Middle frontal gyrus (tissue), 1 donor: Measurements from ENCODE around the gene EPC1.
"Not testable (repeated sequence)": the region's sequence is repeated elsewhere in the genome, so short reads cannot be mapped to it uniquely, and the experiment has no call there.

Experiments used
- DNase-seq: peaks from one replicate; pipeline ENCODE4 v3.0.0-alpha.2; 2015; ENCODE audit warnings: low spot score; ENCODE audit errors: extremely low spot score

Gene EPC1

DNA sequence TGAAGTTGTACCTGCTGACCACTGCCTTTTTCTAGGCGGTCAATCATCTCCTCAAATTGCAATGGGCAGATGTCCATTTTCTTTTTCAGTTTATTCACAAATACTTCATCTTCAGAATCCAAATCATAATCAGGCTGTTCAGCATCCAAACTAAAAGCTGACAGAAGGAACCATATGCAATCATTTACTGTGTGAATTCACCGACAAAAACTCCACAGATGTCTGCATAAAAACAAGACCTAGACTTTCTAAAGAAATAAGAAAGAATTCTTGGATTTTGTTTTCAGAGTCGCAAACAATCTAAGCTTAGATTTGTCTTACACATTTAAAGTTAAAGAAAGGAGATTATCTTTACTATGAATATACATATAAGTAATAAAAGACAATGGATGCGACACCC lies 53.4 kb downstream of the EPC1 start:
- peak; percentile 18 for DNase-seq

DNA sequence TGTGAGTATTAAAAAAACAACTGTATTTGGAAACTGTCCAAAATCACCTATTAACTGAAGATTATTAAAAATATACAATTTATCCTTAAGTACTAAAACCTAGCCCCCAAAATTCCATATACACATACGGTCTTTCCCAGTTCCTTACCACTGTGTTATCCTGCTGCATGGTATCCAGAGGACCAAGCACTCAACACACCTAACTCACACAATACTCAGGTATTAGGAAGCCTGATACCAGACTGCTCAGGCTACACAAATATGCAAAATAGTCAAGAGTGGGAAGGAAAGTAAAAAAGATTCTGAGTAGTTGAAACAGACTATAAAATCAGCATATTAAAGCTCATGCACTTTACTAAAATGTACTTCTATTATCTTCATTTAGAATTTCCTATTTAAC lies 67.2 kb downstream of the EPC1 start:
- DNase-seq = no peak

DNA sequence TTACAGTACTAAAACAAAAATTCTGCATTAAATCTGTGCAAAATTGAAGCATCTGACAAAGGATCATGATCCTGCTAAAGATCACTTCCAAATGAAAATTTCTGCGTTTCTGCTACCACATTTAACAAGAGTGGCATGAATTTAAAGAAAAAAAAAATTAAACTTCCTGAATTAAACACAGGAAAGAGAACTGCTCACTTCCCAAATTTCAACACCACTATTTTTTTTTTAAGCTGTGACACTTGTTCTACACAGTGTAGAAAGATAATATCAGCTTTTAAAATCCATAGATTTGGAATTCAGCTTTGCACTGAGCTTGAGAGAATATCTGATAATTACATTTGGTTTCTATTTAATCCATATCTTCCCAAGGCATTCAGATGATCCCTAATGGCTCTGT lies 73.6 kb downstream of the EPC1 start:
- no peak for DNase-seq

DNA sequence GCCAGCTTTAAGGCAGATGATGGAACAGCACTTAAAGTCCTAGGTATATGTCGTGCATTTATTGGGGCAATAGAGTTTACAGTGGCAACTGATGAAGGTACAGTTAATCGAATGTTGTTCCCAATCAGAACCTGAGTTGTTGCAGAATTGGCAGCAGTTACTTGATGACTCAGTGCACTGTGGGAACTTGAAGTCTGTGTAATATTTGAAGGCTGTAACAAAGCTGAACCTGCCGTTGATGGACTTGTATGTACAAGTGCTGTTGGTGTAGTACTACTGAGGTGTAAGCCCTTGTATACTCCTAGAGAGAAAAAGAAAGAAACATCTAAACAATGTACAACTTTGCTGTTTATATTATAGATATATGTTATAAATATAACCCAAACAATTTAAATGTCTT lies 75.3 kb downstream of the EPC1 start:
- DNase-seq = no peak

DNA sequence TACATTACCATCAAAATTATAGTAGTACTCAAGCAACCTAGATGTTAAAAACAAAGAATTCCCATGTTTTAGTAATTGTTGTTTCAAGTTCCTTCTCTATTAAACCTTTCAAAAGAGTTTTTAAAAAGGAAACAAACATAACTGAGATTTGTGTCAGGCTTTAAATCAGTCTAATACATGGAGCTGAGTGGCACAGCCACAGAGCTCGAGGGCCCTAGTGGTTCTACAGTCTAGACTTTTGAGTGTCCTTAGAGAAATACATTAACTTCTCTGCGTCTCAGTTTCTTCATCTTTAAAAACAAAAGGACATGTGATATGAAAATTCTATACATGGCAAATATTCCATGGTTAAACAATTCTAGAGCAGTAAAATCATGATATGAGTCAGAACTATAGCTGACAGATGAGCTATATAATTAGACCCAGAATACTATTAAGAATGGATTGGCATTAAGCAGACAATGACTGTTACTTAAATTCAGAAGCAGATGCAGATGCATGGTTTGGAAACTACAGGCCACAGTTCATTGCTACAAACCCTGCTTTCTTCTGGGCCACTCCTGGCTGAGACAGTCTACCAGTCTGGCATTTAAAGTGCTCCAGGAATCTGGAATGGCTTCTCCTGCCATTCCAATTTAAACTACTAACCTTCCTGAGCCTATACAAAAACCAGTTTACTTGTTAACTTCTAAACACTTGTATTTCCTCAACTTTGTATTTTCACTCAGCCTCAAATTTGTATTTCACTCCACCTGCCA lies 77.4 kb downstream of the EPC1 start:
- DNase-seq = no peak

DNA sequence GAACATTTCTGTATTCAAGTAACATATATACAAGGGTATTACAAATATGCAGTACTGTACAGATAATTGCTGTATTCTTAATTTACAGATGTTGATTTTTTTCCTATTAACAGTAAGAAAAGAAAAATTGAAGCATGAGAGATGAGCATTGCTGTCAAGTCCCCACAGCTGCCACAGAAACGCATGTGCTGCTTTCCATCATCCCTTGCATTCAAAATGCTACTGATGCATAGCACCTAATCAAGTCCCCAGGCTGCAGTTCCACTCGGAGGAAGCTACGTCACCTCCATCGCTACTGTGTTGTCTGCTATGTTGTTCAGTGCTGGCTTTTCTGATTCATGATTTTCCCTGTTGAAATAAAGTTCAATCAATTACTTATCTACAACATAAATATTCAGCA lies 78.2 kb downstream of the EPC1 start:
- no peak for DNase-seq

DNA sequence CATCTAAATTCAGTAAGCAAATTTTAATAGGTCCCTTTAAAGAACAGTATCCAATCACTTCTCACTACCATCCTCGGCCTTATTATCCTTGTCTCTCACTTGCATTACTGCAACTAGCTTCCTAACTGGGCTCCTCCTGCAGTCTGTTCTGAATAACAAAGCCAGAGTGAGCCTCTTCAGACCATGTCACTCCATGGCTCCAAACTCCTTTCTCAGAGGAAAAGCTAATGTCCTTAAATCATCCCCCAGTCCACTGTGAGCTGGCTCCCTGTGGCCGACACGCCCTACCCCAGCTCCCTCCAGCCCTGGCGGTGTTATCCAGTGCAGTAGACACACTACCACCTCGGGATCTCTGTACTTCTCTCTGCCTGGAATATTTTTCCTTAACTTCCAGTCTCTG lies 80.0 kb downstream of the EPC1 start:
- DNase-seq = no peak

DNA sequence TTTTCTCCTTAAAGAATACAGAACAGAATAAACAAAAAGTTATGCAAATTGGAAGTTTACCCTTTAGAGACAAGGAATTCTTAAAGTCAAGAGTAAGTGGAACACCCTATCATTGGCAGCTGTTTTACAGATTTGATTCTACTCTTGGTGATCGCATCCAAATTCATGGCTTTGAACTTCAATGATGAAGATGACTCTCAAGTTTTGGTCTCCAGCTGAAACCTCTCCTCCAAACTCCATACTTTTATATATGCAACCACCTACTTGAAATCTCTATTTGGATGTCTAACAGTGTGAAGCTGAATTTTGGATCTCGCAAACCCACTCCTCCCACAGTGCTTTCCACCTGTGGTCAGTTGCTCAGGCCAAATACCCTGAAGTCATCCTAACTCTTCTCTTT lies 80.4 kb downstream of the EPC1 start:
- DNase-seq = no peak

DNA sequence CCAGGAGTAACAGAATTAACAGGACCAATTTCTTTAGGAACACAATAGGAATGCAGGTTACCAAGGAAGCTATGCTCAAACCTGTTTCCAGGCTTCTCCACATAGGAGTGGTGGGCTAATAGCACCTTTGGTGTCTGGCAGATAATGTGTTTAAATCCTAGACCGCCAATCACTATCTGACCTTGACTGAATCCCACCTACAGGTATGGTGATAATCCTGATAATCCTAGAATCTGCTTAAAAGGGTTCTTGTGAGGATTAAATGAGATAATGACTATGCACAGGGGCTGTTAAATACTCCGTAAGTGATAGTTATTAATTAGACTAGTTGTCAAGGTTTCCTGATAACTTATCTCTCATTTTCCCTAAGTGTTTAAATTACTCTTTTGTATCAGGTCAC lies 81.2 kb downstream of the EPC1 start:
- DNase-seq = no peak

DNA sequence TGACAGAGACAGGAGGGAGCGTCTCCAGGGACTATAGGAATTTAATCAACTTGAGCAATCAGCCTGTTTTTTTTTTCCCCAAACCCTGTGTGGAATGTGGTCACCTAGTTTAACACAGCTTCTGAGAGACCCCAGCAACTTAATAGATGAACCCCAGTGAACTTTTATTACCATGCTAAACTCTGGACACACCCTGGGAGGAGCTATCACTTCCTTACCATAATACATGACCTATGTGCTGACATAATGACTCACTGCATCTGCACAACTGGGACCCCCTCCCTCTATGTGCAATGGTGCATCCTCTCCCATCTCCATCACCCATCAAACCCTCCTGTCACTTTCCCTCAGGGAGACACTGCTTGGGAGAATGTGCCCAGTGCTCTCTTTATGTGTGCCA lies 83.7 kb downstream of the EPC1 start:
- no peak for DNase-seq

DNA sequence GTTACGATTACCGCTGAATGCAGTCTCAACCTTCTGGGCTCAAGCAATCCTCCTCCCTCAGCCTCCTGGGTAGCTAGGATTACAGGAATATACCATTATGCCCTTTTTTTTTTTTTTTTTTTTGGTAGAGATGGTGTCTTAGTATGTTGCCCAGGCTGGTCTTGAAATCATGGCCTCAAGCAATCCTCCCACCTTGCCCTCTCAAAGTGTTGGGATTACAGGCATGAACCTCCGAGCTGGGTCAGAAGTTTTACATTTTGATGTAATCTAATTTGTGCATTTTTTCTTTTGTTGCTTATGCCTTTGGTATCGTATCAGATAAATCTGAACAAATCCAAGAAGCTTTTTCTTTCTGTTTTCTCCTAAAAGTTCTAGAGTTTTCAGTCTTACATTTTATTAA lies 87.4 kb downstream of the EPC1 start:
- DNase-seq = no peak

DNA sequence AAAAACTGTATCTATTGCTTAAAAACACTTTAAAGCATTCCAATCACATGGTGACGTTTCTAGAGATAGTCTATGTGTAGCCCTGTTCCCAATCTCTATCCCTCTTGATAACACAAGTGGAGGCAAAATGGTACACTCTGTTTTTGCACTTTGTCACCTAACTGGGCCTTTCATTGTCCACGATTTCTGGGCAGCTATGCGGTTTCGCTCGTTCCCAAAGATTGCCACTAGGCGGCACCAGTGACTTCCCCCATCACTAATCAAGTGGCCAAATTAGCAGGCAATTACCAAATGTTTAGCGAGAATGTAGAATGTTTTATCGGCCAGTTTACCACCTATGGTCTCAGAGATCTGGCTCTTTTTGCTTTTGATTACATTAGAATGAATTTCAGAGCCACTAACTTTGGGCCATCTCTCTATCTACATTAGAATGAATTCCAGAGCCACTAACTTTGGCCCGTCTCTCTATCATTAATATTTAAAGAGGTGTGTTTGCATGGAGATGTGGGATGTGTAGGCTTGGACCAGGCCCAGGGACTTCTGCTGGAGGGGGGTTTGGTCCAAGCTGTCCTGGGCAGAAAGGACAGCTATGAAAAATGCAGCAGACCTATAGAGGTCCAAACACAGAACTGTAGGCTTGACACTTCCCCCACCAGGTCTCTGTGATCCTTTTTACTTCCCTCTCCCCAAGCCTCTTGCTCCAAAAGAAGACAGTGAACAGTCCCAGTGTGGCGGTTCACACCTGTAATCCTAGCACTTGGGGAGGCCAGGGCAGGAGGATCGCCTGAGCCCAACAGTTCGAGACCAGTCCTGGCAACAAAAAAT lies 90.1 kb downstream of the EPC1 start:
- peak; percentile 61 for DNase-seq

DNA sequence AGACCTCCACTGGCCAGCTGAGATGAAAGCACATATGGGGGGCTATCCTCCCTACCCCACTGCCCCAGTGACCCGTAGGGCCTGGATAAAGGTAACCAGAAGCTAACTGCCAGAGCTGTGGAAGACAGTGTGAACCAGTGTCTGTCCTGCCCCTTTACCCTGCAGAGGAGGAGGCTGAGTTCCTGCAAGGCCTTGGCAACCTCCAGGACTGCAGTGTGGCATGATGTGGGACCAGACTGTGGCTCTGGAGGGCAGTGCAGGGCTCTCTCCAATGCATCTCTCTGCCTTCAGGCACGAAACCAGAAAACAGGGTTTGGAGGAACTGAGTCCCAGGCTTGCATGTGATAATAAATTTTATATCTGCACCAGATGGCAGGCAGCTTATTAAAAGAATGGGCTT lies 93.1 kb downstream of the EPC1 start:
- DNase-seq = no peak

DNA sequence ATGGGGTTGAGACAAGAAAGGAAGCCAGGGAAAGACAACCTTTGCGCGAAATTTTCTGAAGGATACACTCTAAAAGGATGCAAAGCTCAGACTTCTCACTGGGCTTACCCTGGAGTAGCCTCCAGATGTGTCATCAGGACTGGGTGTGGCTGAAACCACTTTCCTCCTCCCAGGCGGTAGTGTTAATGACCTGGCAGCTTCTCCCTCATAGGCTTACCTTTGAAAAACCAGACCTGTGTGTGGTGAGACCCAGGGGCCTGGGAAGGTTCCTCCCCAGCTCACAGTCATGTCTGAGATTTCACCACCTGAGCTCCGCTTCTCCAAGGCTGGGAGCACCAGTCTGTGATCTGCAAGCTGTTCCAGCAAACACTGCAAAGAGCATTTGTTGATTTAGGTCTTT lies 93.7 kb downstream of the EPC1 start:
- DNase-seq = no peak

DNA sequence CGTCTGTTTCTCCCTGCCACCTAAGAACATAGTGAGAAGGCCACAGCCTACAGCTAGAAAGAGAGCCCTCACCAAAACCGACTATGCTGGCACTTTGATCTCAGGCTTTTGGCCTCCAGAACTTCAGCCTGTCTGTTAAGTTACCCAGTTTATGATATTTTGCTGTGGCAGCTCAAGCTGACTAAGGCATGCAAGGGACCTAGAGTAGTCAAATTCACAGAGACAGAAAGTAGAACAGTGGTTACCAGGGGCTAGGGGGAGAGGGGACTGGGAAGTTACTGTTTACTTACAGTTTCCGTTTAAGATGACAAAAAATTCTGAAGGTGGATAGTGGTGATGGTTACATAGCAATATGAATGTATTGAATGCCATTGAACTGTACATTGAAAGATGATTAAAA lies 96.5 kb downstream of the EPC1 start:
- not testable (repeated sequence) for DNase-seq

DNA sequence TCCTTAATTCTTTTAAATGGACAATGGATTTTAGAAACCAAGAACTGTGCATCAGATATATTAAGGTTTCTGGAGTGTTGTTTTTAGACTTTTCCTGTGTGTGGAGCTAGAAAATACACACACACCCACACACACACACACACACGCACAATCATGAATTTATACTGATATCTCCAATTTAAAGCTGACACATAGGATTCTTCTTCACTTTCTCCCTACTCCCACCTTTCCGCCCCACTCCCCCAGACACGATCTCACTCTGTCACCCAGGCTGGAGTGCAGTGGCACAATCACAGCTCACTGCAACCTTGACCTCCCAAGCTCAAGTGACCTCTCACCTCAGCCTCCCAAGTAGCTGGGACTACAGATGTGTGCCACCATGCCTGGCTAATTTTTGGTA lies 100.3 kb downstream of the EPC1 start:
- DNase-seq = no peak

DNA sequence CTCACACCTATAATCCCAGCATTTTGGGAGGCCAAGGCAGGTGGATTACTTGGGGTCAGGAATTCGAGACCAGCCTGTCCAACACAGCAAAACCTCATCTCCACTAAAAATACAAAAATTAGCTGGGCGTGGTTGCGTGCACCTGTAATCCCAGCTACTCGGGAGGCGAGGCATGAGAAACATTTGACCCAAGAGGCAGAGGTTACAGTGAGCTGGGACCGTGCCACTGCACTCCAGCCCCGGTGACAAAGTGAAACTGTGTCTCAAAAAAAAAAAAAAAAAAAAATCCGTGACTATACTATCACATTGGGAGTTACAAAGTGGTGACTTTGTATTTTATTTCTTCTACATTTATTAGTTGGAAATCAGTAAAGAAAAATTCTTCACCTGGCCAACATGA lies 101.2 kb downstream of the EPC1 start:
- no peak for DNase-seq

DNA sequence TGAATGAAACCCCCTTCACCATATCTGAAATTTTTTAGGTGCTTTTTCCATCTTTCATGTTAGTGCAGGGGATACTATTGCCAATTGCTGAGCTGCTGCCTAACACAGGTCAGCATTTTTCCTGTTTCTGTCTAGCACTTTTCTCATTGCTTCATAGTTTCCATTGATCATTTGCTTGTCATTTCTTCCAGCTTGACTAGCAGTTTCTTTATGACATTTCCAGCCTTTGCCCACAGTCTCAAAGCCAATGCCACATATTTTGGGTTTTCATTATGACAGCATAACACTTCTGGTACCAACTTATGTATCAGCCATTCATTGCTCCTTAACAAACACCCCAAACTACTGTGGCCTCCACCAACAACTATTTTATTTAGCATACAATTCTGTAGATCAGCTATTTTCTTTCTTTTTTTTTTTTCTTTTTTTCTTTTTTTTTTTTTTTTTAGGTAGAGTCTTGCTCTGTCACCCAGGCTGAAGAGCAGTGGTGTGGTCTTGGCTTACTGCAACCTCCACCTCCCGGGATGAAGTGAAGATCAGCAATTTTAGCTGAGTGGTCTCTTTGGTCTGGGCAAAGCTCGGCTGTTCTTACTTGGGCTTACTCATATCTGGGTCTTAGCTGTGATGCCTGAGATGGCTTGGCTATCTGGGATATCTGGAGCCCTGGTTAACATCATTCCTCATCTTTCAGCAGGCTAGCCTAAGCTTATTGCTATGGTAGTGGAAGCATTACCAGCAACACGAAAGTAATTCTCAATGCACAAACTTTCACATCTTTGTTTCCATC lies 102.3 kb downstream of the EPC1 start:
- no peak for DNase-seq

DNA sequence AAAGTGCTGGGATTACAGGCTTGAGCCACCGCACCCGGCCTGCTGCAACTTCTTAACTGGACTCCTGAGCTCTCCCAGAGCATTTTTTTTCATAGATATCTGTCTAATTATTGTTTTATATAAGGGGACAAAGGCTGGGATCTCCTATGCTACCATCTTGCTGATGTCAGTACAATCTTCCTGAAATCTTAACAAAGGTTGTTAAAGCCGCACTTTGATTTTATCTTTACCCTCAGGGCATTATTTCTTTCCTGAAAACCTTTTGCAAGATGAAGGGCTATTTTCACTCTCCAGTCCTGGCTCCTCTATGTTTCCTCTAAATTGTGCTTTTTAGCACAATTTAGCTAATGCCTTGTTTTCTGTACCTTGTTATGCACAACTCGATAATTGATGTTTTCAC lies 102.9 kb downstream of the EPC1 start:
- no peak for DNase-seq

DNA sequence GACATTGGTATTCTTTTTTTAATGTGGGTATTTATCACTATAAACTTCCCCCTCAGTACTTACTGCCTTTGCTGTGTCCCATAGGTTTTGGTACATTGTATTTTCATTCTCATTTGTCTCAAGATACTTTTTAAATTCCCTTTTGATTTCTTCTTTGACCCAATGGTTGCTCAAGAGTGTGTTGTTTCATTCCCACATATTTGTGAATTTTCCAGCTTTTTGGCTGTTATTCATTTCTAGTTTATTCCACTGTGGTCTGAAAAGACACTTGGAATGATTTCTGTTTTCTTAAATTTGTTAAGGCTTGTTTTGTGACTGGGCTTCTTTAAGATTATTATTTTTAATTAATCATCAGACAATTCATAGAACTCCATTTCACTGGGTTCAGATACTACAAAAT lies 105.0 kb downstream of the EPC1 start:
- DNase-seq = no peak

DNA sequence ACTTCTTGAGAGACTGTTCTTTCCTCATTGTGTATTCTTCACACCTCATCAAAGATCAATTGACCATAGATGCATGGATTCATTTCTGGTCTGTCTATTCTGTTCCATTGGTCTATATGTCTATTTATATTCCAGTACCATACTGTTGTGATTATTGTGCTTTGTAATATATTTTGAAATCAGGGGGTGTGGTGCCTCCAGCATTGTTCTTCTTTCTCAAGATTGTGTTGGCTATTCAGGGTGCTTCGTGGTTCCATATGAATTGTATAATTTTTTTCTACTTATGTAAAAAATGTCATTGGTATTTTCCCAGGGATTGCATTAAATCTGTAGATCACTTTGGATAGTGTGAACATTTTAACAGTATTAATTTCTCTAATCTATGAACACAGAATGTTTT lies 106.5 kb downstream of the EPC1 start:
- no peak for DNase-seq

DNA sequence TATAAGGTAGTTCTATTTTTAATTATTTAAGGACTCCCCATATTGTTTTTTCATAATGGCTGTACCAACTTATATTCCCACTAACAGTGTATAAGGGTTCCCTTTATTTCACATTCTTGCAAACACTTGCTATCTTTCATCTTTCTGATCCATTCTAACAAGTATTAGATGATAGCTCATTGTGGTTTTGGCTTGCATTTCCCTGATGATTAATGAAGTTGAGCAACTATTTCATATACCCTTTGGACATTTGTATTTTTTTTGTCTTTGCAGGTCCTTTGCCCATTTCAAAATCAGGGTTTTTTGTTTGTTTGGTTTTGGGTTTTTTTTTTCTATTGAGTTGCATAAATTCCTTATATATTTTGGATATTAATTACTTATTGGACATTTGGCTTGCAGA lies 107.2 kb downstream of the EPC1 start:
- DNase-seq = no peak
